Measurements from ENCODE around the gene NUPR2.
"Not testable (repeated sequence)": the region's sequence is repeated elsewhere in the genome, so short reads cannot be mapped to it uniquely, and the experiment has no call there.

Gene NUPR2

DNA sequence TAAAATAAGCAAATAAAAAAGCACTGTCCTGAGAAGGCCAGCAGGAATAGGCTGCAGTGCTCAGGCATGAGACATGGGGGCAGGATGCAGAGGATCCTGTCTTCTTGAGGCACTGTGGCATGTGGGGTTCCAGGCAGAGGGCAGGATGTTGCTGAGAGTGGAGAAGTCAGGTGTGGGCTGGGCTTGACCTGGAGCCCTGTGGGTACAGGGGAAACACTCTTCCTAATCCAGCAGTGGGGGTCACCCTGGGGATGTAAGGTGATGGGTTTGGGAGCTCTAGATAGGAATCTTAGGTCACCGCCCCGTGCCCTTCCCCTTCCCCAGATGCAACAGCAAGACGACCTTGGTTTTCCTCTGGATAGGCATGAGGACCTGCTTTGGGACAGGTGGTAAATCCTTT lies 38.5 kb downstream of the NUPR2 start:
- no peak overlapping the region for H3K4me3 ChIP-seq (ENCODE audit: control insufficient read depth in 1 of 7, extremely low read depth in 1 of 7, insufficient read depth in 4 of 7, low read depth in 2 of 7, low read length in 6 of 7)
- CTCF ChIA-PET, result interaction anchor here (0.8 to 1.9 kb wide), 3 partner anchors 9 to 73 kb away, joined by 3 to 6 read pairs (median 4); no protein-coding TSS in a partner anchor
- POLR2A ChIA-PET, result no interaction called here
- no peaks in the 10 kb centered on the region for H3K27me3 ChIP-seq (replicated peaks in 2 of 5; ENCODE audit: control insufficient read depth in 4 of 5, insufficient read depth in 5 of 5, low read length in 4 of 5)
- H3K36me3 ChIP-seq (ENCODE audit: control insufficient read depth in 4 of 4, insufficient read depth in 4 of 4, low read length in 3 of 4), result peaks cover 13 to 48% (median 31%) of the 10 kb centered on the region in 4 experiments
- WGBS (ENCODE audit: insufficient coverage), result no CpG with 5 or more reads among the region's 3 CpGs
- DNase-seq, result no peak
- peaks cover 0 to 10% (median 4%) of the 10 kb centered on the region in 4 experiments for H3K4me1 ChIP-seq (ENCODE audit: control extremely low read depth in 1 of 4, control insufficient read depth in 4 of 4, insufficient read depth in 4 of 4, low read length in 3 of 4)
- no peaks in the 10 kb centered on the region for H3K9me3 ChIP-seq (ENCODE audit: control extremely low read depth in 1 of 5, control insufficient read depth in 4 of 5, insufficient read depth in 2 of 5, low read depth in 1 of 5, low read length in 4 of 5)
- no peak overlapping the region for H3K27ac ChIP-seq (ENCODE audit: insufficient read depth in 1 of 2, low read depth in 1 of 2, low read length in 2 of 2, poor library complexity in 1 of 2, severe bottlenecking in 2 of 2)

- Histone ChIP-seq H3K4me3 (ENCODE audit: control insufficient read depth in 1 of 7, extremely low read depth in 1 of 7, insufficient read depth in 4 of 7, low read depth in 2 of 7, low read length in 6 of 7) (no peak overlapping the region), H3K36me3 (ENCODE audit: control insufficient read depth in 4 of 4, insufficient read depth in 4 of 4, low read length in 3 of 4) (peaks cover 13 to 44% (median 29%) of the 10 kb centered on the region in 4 experiments), H3K4me1 (ENCODE audit: control extremely low read depth in 1 of 4, control insufficient read depth in 4 of 4, insufficient read depth in 4 of 4, low read length in 3 of 4) (peaks cover 0 to 4% (median 1%) of the 10 kb centered on the region in 4 experiments), H3K27me3 (replicated peaks in 2 of 5; ENCODE audit: control insufficient read depth in 4 of 5, insufficient read depth in 5 of 5, low read length in 4 of 5) (no peaks in the 10 kb centered on the region), H3K9me3 (ENCODE audit: control extremely low read depth in 1 of 5, control insufficient read depth in 4 of 5, insufficient read depth in 2 of 5, low read depth in 1 of 5, low read length in 4 of 5) (no peaks in the 10 kb centered on the region), H3K27ac (ENCODE audit: insufficient read depth in 1 of 2, low read depth in 1 of 2, low read length in 2 of 2, poor library complexity in 1 of 2, severe bottlenecking in 2 of 2) (no peak overlapping the region)
- CTCF ChIA-PET, result interaction anchor here (1.4 to 7.3 kb wide), 13 partner anchors 9 to 433 kb away, joined by 4 to 123 read pairs (median 9); partner anchors contain the start of genes CHCHD2, PHKG1 and SUMF2
- DNase-seq, result peak; percentile 58 to 77 (median 70)
- WGBS (ENCODE audit: insufficient coverage), result 31% methylated on average over 19 of the region's 19 CpGs
- POLR2A ChIA-PET, result interaction anchor here (0.6 kb wide), 1 partner anchor 485 kb away, joined by 3 read pairs; no protein-coding TSS in a partner anchor
Observed at GRCh38 chr7:56074371-56074791, 41.8 kb downstream of the NUPR2 start.

GRCh38 chr7:56066376-56066775 lies 49.8 kb downstream of the NUPR2 start:
- peaks cover 0 to 36% (median 24%) of the 10 kb centered on the region in 4 experiments for H3K36me3 ChIP-seq (ENCODE audit: control insufficient read depth in 4 of 4, insufficient read depth in 4 of 4, low read length in 3 of 4)
- CTCF ChIA-PET, result interaction anchor here (1.4 to 4.1 kb wide), 3 partner anchors 8 to 40 kb away, joined by 3 to 23 read pairs (median 13); partner anchors contain the start of gene CHCHD2
- H3K27me3 ChIP-seq (replicated peaks in 2 of 5; ENCODE audit: control insufficient read depth in 4 of 5, insufficient read depth in 5 of 5, low read length in 4 of 5); POLR2A ChIA-PET; H3K27ac ChIP-seq (ENCODE audit: insufficient read depth in 1 of 2, low read depth in 1 of 2, low read length in 2 of 2, poor library complexity in 1 of 2, severe bottlenecking in 2 of 2); H3K4me3 ChIP-seq (ENCODE audit: control insufficient read depth in 1 of 7, extremely low read depth in 1 of 7, insufficient read depth in 4 of 7, low read depth in 2 of 7, low read length in 6 of 7); H3K9me3 ChIP-seq (ENCODE audit: control extremely low read depth in 1 of 5, control insufficient read depth in 4 of 5, insufficient read depth in 2 of 5, low read depth in 1 of 5, low read length in 4 of 5); DNase-seq: not testable (repeated sequence)
- WGBS (ENCODE audit: insufficient coverage), result over 99% methylated on average over 9 of the region's 13 CpGs
- peaks cover 6 to 23% (median 14%) of the 10 kb centered on the region in 4 experiments for H3K4me1 ChIP-seq (ENCODE audit: control extremely low read depth in 1 of 4, control insufficient read depth in 4 of 4, insufficient read depth in 4 of 4, low read length in 3 of 4)

Data from common myeloid progenitor, CD34-positive (primary cell).